CD14-positive monocyte (primary cell): ENCODE measurements around the gene INPP4A. TPM values are rescaled to one million over a fixed set of nuclear protein-coding genes. Genes with fewer than 3 reads are reported as not detected.

Experiments used
- DNase-seq, 3 donors: peaks; one replicate each; pipeline ENCODE4 v3.0.0-alpha.2; 2011 to 2022
- H2AFZ ChIP-seq: 2 replicates; pipeline ENCODE4 v1.6.0; 2012; ENCODE audit warnings: mild to moderate bottlenecking, low read depth, low read length, inconsistent platforms; ENCODE audit not compliant: insufficient read depth, poor library complexity, severe bottlenecking
- H3K27ac ChIP-seq, 2 donors: 1 replicate in 1 of 2; 2 replicates in 1 of 2; pipeline ENCODE4 v1.5.1; 2012 to 2013; ENCODE audit warnings: low read length in 2 of 2, control low read depth in 1 of 2, inconsistent platforms in 1 of 2, low read depth in 1 of 2, mild to moderate bottlenecking in 1 of 2
- H3K27me3 ChIP-seq, 2 donors: one replicate each; pipeline versions ENCODE4 v1.6.0 to v1.6.1; 2011 to 2013; ENCODE audit warnings: low read length in 2 of 2; ENCODE audit not compliant: control insufficient read depth in 2 of 2, insufficient read depth in 2 of 2
- H3K36me3 ChIP-seq, 2 donors: replicated peaks in 1 of 2; 1 replicate in 1 of 2; 2 replicates in 1 of 2; pipeline versions ENCODE4 v1.5.1 to v1.6.1; 2012 to 2013; ENCODE audit warnings: low read length in 2 of 2, control low read depth in 1 of 2, inconsistent platforms in 1 of 2, mild to moderate bottlenecking in 1 of 2; ENCODE audit not compliant: insufficient read depth in 2 of 2, control insufficient read depth in 1 of 2
- H3K4me1 ChIP-seq, 2 donors: 1 replicate in 1 of 2; 2 replicates in 1 of 2; pipeline versions ENCODE4 v1.5.1 to v1.6.1; 2012 to 2013; ENCODE audit warnings: low read length in 2 of 2, control low read depth in 1 of 2, inconsistent platforms in 1 of 2, mild to moderate bottlenecking in 1 of 2, moderate library complexity in 1 of 2; ENCODE audit not compliant: insufficient read depth in 2 of 2, control insufficient read depth in 1 of 2
- H3K4me2 ChIP-seq: replicated peaks from 2 replicates; pipeline ENCODE3; 2012; ENCODE audit warnings: low read length, moderate library complexity, mild to moderate bottlenecking; ENCODE audit not compliant: poor library complexity, severe bottlenecking; ENCODE audit errors: extremely low read depth
- H3K4me3 ChIP-seq, 3 experiments: fragments of 200-600 bp in 1 of 3; sonication (generic) in 1 of 3; replicated peaks in 1 of 3; 1 replicate in 2 of 3; 2 replicates in 1 of 3; pipeline ENCODE4 v1.5.1; 2011 to 2013; ENCODE audit warnings: low read length in 3 of 3, mild to moderate bottlenecking in 3 of 3, control low read depth in 2 of 3, low read depth in 2 of 3, inconsistent platforms in 1 of 3, moderate library complexity in 1 of 3
- H3K79me2 ChIP-seq: 2 replicates; pipeline ENCODE4 v1.6.0; 2012; ENCODE audit warnings: mild to moderate bottlenecking, control low read depth, inconsistent platforms, low read length, moderate library complexity; ENCODE audit not compliant: insufficient read depth
- H3K9ac ChIP-seq: 2 replicates; pipeline ENCODE4 v1.6.0; 2017; ENCODE audit warnings: low read length, mild to moderate bottlenecking; ENCODE audit not compliant: insufficient read depth, poor library complexity, severe bottlenecking
- H3K9me3 ChIP-seq, 2 donors: replicated peaks in 1 of 2; 1 replicate in 1 of 2; 2 replicates in 1 of 2; pipeline versions ENCODE4 v1.5.1 to v1.6.1; 2012 to 2013; ENCODE audit warnings: low read length in 2 of 2, control low read depth in 1 of 2; ENCODE audit not compliant: control insufficient read depth in 1 of 2, insufficient read depth in 1 of 2
- H4K20me1 ChIP-seq: 2 replicates; pipeline ENCODE4 v1.6.0; 2012; ENCODE audit warnings: mild to moderate bottlenecking, low read length, control low read depth, moderate library complexity; ENCODE audit not compliant: insufficient read depth
- H3K27ac Mint-ChIP-seq, 7 donors: one replicate each; pipeline ENCODE4 v1.8.0; 2020; ENCODE audit warnings: mild to moderate bottlenecking in 7 of 7, mixed read lengths in 7 of 7, moderate library complexity in 6 of 7, inconsistent platforms in 2 of 7
- H3K27me3 Mint-ChIP-seq, 3 donors: one replicate each; pipeline ENCODE4 v1.8.0; 2021 to 2022; ENCODE audit warnings: low read depth in 3 of 3, mild to moderate bottlenecking in 3 of 3, mixed read lengths in 3 of 3, moderate library complexity in 3 of 3, inconsistent platforms in 1 of 3
- H3K36me3 Mint-ChIP-seq, 2 donors: one replicate each; pipeline ENCODE4 v1.8.0; 2020; ENCODE audit warnings: mixed read lengths in 2 of 2, inconsistent platforms in 1 of 2, mild to moderate bottlenecking in 1 of 2
- H3K4me1 Mint-ChIP-seq: one replicate; pipeline ENCODE4 v1.8.0; 2020; ENCODE audit warnings: mild to moderate bottlenecking, mixed read lengths
- H3K4me3 Mint-ChIP-seq, 2 donors: one replicate each; pipeline ENCODE4 v1.8.0; 2020; ENCODE audit warnings: mild to moderate bottlenecking in 2 of 2, mixed read lengths in 2 of 2, moderate library complexity in 1 of 2
- H3K9me3 Mint-ChIP-seq, 7 donors: one replicate each; pipeline ENCODE4 v1.8.0; 2020 to 2022; ENCODE audit warnings: mixed read lengths in 7 of 7, mild to moderate bottlenecking in 6 of 7, moderate library complexity in 6 of 7, inconsistent platforms in 2 of 7
- CTCF ChIP-seq: fragments of 200-600 bp; IDR thresholded peaks from one replicate; pipeline ENCODE4 v1.8.0; 2022; ENCODE audit warnings: antibody characterized with exemption, mild to moderate bottlenecking
- WGBS: methylation state at CpG from one replicate; pipeline ENCODE4 v1.1.5; 2013; ENCODE audit warnings: missing lambda C conversion rate; ENCODE audit not compliant: insufficient coverage; 5-methylcytosine and 5-hydroxymethylcytosine counted together
- intact Hi-C, 2 donors: fragments of 100-400 bp; cut with micrococcal nuclease; formaldehyde crosslinking; loops; one replicate each; pipeline versions ENCODE4 v1.15.0 to v1.15.1; 2023
- polyA plus RNA-seq, 3 donors: library from polyadenylated mRNA; depleted of rRNA in 1 of 3; unstranded in 2 of 3; stranded (reverse) in 1 of 3; fragments of 300-500 nt in 2 of 3; fragments of >200 nt in 1 of 3; fragmentation: Illumina TruSeq in 2 of 3; gene quantifications; 1 replicate in 2 of 3; 2 replicates in 1 of 3; pipeline ENCODE4 v1.2.3, GENCODE V29; 2012 to 2021

The INPP4A gene
- polyA plus RNA-seq, 3 donors: 13.7 to 52.4 (median 20.7) TPM

DNA sequence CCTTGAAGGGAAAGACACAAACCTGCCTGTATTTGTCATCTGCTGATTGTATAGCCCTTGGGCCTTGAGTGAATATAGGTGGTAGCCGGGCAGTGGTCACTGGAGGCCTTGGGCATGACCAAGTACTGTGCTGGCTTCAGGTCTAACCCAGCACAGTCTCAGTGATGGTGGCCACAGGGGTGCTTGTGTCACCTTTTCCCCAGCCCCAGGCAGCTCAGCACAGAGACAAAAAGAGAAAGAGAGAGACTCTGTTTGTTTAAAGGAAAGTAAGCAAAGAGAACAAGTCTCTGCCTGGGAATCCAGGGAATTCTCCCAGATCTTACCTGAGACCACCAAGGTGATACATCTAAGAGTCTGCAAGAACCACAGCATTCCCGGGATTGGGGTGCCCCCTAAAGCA lies 39.4 kb upstream of the INPP4A start:
- H3K36me3 Mint-ChIP-seq: no peaks in the 10 kb centered on the region

DNA sequence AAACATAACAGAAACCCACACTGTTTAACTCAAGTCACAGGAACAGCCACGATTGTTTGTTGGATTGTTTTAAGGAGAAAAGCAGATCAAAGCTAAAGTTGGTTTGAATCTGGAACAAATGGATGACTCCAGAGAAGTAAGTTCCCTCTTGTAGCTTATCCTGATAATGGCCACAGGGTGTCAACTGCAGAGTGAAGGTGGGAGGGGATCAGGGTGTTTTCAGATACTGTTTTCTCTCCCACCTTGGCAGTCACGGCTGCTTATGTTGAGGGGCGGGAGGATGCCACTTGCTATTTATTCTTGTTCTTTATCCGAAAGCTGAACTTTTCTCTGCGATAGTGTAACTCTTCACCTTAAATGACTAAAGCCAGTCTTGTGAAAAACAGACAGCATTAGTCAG lies 36.5 kb upstream of the INPP4A start:
- intact Hi-C loops: no loop called here
- no peak for TF ChIP-seq CTCF
- Histone ChIP-seq H3K4me2 (no peak overlapping the region), H3K27ac (no peak overlapping the region), H3K9ac (no peak overlapping the region), H3K9me3 (no peaks in the 10 kb centered on the region), H2AFZ (no peak overlapping the region), H3K4me3 (no peak overlapping the region), H3K4me1 (peaks cover 0 to 2% of the 10 kb centered on the region in 2 donors), H3K27me3 (peaks cover 0 to 2% of the 10 kb centered on the region in 2 donors), H3K79me2 (no peaks in the 10 kb centered on the region), H4K20me1 (no peaks in the 10 kb centered on the region), H3K36me3 (no peaks in the 10 kb centered on the region)
- H3K27me3 Mint-ChIP-seq: peaks cover 0 to 16% (median 11%) of the 10 kb centered on the region in 3 donors
- H3K4me3 Mint-ChIP-seq: no peak overlapping the region
- H3K9me3 Mint-ChIP-seq: no peaks in the 10 kb centered on the region
- 100% methylated on average over 1 of the region's 5 CpGs for WGBS
- DNase-seq: no peak
- H3K36me3 Mint-ChIP-seq: no peaks in the 10 kb centered on the region
- peaks cover 3% of the 10 kb centered on the region for H3K4me1 Mint-ChIP-seq
- H3K27ac Mint-ChIP-seq: no peak overlapping the region

More for the DNA sequence above, 39.4 kb upstream of the INPP4A start:
- intact Hi-C loops: no loop called here
- Mint-ChIP-seq H3K9me3 (no peaks in the 10 kb centered on the region), H3K4me3 (no peak overlapping the region), H3K4me1 (no peaks in the 10 kb centered on the region), H3K27ac (no peak overlapping the region), H3K27me3 (peaks cover 11 to 32% (median 15%) of the 10 kb centered on the region in 3 donors)
- Histone ChIP-seq H3K79me2 (no peaks in the 10 kb centered on the region), H3K27ac (no peak overlapping the region), H4K20me1 (no peaks in the 10 kb centered on the region), H3K27me3 (peaks cover 8 to 15% of the 10 kb centered on the region in 2 donors), H3K4me3 (no peak overlapping the region), H3K4me1 (no peaks in the 10 kb centered on the region), H3K4me2 (no peak overlapping the region), H3K9me3 (no peaks in the 10 kb centered on the region), H3K9ac (no peak overlapping the region), H2AFZ (no peak overlapping the region), H3K36me3 (no peaks in the 10 kb centered on the region)
- no peak for DNase-seq
- WGBS: 95% methylated on average over 2 of the region's 2 CpGs
- no peak for TF ChIP-seq CTCF
